SK-N-SH (cell line): ENCODE measurements around the gene GFPT2. TPM values are rescaled to one million over a fixed set of nuclear protein-coding genes. Genes with fewer than 3 reads are reported as not detected.
"Not testable (repeated sequence)": the region's sequence is repeated elsewhere in the genome, so short reads cannot be mapped to it uniquely, and the experiment has no call there.

ENCODE experiments used
- CTCF ChIA-PET: fragments of 300-600, 350-600 bp; formaldehyde crosslinking; extraction: SDS; loops from one replicate; lab custom pipeline; 2021; lab: Yijun Ruan, JAX
- POLR2A ChIA-PET: fragments of 350-600 bp; sonication (Branson Sonifier 250); formaldehyde crosslinking; extraction: SDS; loops from one replicate; lab custom pipeline; 2020; ENCODE audit warnings: antibody characterized with exemption, inconsistent platforms; lab: Yijun Ruan, JAX
- DNase-seq: peaks from one replicate; pipeline ENCODE4 v3.0.0; 2012
- H2AFZ ChIP-seq: fragments of 200-600 bp; sonication (generic); 2 replicates; pipeline ENCODE4 v1.8.1; 2016; ENCODE audit warnings: antibody characterized with exemption, mild to moderate bottlenecking, low read depth
- H3F3A ChIP-seq: fragments of 200-600 bp; sonication (generic); replicated peaks from 2 replicates; pipeline ENCODE3; 2016; ENCODE audit warnings: antibody characterized with exemption, mild to moderate bottlenecking; ENCODE audit not compliant: insufficient read depth
- H3K27ac ChIP-seq, 2 experiments: fragments of 200-500 bp in 1 of 2; fragments of 200-600 bp in 1 of 2; sonication (Bioruptor generic) in 1 of 2; sonication (generic), shearing (Covaris generic) in 1 of 2; 2 replicates each; pipeline versions ENCODE4 v1.5.1 to v1.6.1; 2014 to 2016; ENCODE audit warnings: low read depth in 2 of 2, inconsistent platforms in 1 of 2, low read length in 1 of 2, mild to moderate bottlenecking in 1 of 2, mixed read lengths in 1 of 2
- H3K27me3 ChIP-seq: fragments of 200-600 bp; sonication (generic), shearing (Covaris generic); 2 replicates; pipeline ENCODE4 v1.6.1; 2016; ENCODE audit warnings: mixed run types; ENCODE audit not compliant: insufficient read depth
- H3K36me3 ChIP-seq, 2 experiments: fragments of 200-500 bp in 1 of 2; fragments of 200-600 bp in 1 of 2; sonication (Bioruptor generic) in 1 of 2; sonication (generic) in 1 of 2; replicated peaks in 1 of 2; 2 replicates each; pipeline versions ENCODE3 to v1.5.1; 2014 to 2016; ENCODE audit warnings: low read length in 1 of 2, mild to moderate bottlenecking in 1 of 2; ENCODE audit not compliant: insufficient read depth in 2 of 2, control insufficient read depth in 1 of 2
- H3K4me1 ChIP-seq, 2 experiments: fragments of 200-500 bp in 1 of 2; fragments of 200-600 bp in 1 of 2; sonication (Bioruptor generic) in 1 of 2; sonication (generic), shearing (Covaris generic) in 1 of 2; 2 replicates each; pipeline versions ENCODE4 v1.5.1 to v1.6.1; 2014 to 2016; ENCODE audit warnings: low read depth in 1 of 2, low read length in 1 of 2, mixed run types in 1 of 2; ENCODE audit not compliant: insufficient read depth in 2 of 2, control insufficient read depth in 1 of 2
- H3K4me2 ChIP-seq: fragments of 200-600 bp; sonication (generic), shearing (Covaris generic); 2 replicates; pipeline ENCODE4 v1.6.1; 2017; ENCODE audit warnings: mixed run types
- H3K4me3 ChIP-seq, 2 experiments: fragments of 200-500 bp in 1 of 2; fragments of 200-600 bp in 1 of 2; sonication (Bioruptor generic) in 1 of 2; sonication (generic), shearing (Covaris generic) in 1 of 2; 2 replicates each; pipeline versions ENCODE4 v1.5.1 to v1.8.1; 2014 to 2016; ENCODE audit warnings: low read depth in 2 of 2, inconsistent platforms in 1 of 2, low read length in 1 of 2, mild to moderate bottlenecking in 1 of 2, mixed read lengths in 1 of 2, moderate library complexity in 1 of 2
- H3K79me2 ChIP-seq: fragments of 200-600 bp; sonication (generic); 2 replicates; pipeline ENCODE4 v1.8.1; 2017; ENCODE audit warnings: mild to moderate bottlenecking; ENCODE audit not compliant: insufficient read depth
- H3K9ac ChIP-seq: fragments of 200-600 bp; sonication (generic); 2 replicates; pipeline ENCODE4 v1.6.1; 2017; ENCODE audit warnings: mixed run types
- H3K9me2 ChIP-seq: fragments of 200-600 bp; sonication (generic); 2 replicates; pipeline ENCODE4 v1.6.1; 2017; ENCODE audit warnings: mixed run types
- H3K9me3 ChIP-seq: fragments of 200-600 bp; sonication (generic); 2 replicates; pipeline ENCODE4 v1.6.1; 2017; ENCODE audit warnings: mixed run types, mild to moderate bottlenecking, moderate library complexity
- H4K20me1 ChIP-seq: fragments of 200-600 bp; sonication (generic); 2 replicates; pipeline ENCODE4 v1.6.1; 2017; ENCODE audit warnings: mild to moderate bottlenecking, mixed run types; ENCODE audit not compliant: insufficient read depth
- CHD2 ChIP-seq: fragments of 150-350 bp; IDR thresholded peaks from 2 replicates; pipeline ENCODE4 v1.6.1; 2018; ENCODE audit warnings: low read length; ENCODE audit not compliant: partially characterized antibody
- EP300 ChIP-seq, 2 experiments: IDR thresholded peaks; 2 replicates each; pipeline versions ENCODE4 v1.4.0 to v1.6.1; 2012; ENCODE audit warnings: borderline replicate concordance in 1 of 2, low read depth in 1 of 2, low read length in 1 of 2
- EZH2phosphoT487 ChIP-seq: fragments of 200-600 bp; sonication (generic); IDR thresholded peaks from 2 replicates; pipeline ENCODE4 v1.6.1; 2017; ENCODE audit warnings: low read depth, mixed run types, mild to moderate bottlenecking, antibody characterized with exemption, moderate library complexity, borderline replicate concordance
- FOSL2 ChIP-seq: IDR thresholded peaks from 2 replicates; pipeline ENCODE4 v1.4.0; 2012; ENCODE audit warnings: low read depth, mild to moderate bottlenecking, moderate library complexity, borderline replicate concordance
- FOXJ3 ChIP-seq: sonication (generic); formaldehyde crosslinking; IDR thresholded peaks from 2 replicates; pipeline ENCODE4 v1.5.1; 2020; ENCODE audit warnings: mild to moderate bottlenecking, missing genetic modification reagents
- FOXM1 ChIP-seq: IDR thresholded peaks from 2 replicates; pipeline ENCODE4 v1.4.0; 2012; ENCODE audit warnings: low read depth, mild to moderate bottlenecking
- GABPA ChIP-seq: IDR thresholded peaks from 2 replicates; pipeline ENCODE4 v1.4.0; 2012; ENCODE audit warnings: low read depth, mild to moderate bottlenecking
- GATA2 ChIP-seq: sonication (generic); formaldehyde crosslinking; IDR thresholded peaks from 2 replicates; pipeline ENCODE4 v1.5.0; 2020; ENCODE audit warnings: mild to moderate bottlenecking, missing genetic modification reagents
- JUND ChIP-seq: IDR thresholded peaks from 2 replicates; pipeline ENCODE4 v1.4.0; 2012
- MEF2A ChIP-seq: IDR thresholded peaks from 2 replicates; pipeline ENCODE4 v1.4.0; 2012; ENCODE audit warnings: low read depth, borderline replicate concordance
- MXI1 ChIP-seq: IDR thresholded peaks from 2 replicates; pipeline ENCODE4 v1.6.1; 2012; ENCODE audit warnings: mild to moderate bottlenecking, low read depth, low read length, improper control_type of control experiment
- NRF1 ChIP-seq: IDR thresholded peaks from 2 replicates; pipeline ENCODE4 v1.6.1; 2012; ENCODE audit warnings: low read depth, mild to moderate bottlenecking, low read length
- POLR2AphosphoS5 ChIP-seq: IDR thresholded peaks from 2 replicates; pipeline ENCODE4 v1.6.1; 2012; ENCODE audit warnings: low read depth, low read length
- RAD21 ChIP-seq: IDR thresholded peaks from 2 replicates; pipeline ENCODE4 v1.6.1; 2012; ENCODE audit warnings: mild to moderate bottlenecking, low read length
- SIN3A ChIP-seq: IDR thresholded peaks from 2 replicates; pipeline ENCODE4 v1.6.1; 2012; ENCODE audit warnings: low read depth, mild to moderate bottlenecking, low read length, moderate library complexity, borderline replicate concordance
- SMC3 ChIP-seq: IDR thresholded peaks from 2 replicates; pipeline ENCODE4 v1.6.1; 2012; ENCODE audit warnings: low read depth, low read length, improper control_type of control experiment
- TCF12 ChIP-seq: IDR thresholded peaks from 2 replicates; pipeline ENCODE4 v1.4.0; 2012
- YY1 ChIP-seq: IDR thresholded peaks from 2 replicates; pipeline ENCODE4 v1.4.0; 2012; ENCODE audit warnings: low read depth, mild to moderate bottlenecking
- WGBS: methylation state at CpG from one replicate; pipeline ENCODE4 v1.1.6; 2017; ENCODE audit warnings: low lambda C conversion rate; 5-methylcytosine and 5-hydroxymethylcytosine counted together
- polyA plus RNA-seq, 3 experiments: library from polyadenylated mRNA; depleted of rRNA; stranded (reverse); fragments of >200 nt; gene quantifications; 2 replicates each; pipeline ENCODE4 v1.2.3, GENCODE V29; 2012
- TF ChIP-seq, protein P1 (sequence below): IDR thresholded peaks from 2 replicates; pipeline ENCODE4 v1.4.0; 2012; ENCODE audit warnings: low read depth, borderline replicate concordance

The GFPT2 gene
- polyA plus RNA-seq, 1 of the 3 experiments (the other 2 are of a cell fraction): 8.1 TPM

GRCh38 chr5:180299526-180299925, 53.6 kb downstream of the GFPT2 start:
- POLR2A ChIA-PET: no interaction called here
- Histone ChIP-seq H3K79me2 (no peaks in the 10 kb centered on the region), H3K27ac (no peak overlapping the region), H3F3A (no peaks in the 10 kb centered on the region), H2AFZ (no peak overlapping the region), H3K4me3 (no peak overlapping the region)
- WGBS: 20% methylated on average over 3 of the region's 3 CpGs
- TF ChIP-seq GATA2 (CRISPR knock-in tag) (no peak), SMC3 (no peak), EZH2phosphoT487 (no peak), FOSL2 (no peak), JUND (no peak), YY1 (no peak), MXI1 (no peak), FOXM1 (no peak), MEF2A (no peak), GABPA (no peak), EP300 (IDR thresholded peaks at IDR 0.05; ENCODE audit: borderline replicate concordance in 1 of 2, low read depth in 1 of 2, low read length in 1 of 2) (no peak), CHD2 (no peak), TCF12 (no peak), SIN3A (no peak), NRF1 (no peak), RAD21 (no peak), POLR2AphosphoS5 (no peak), FOXJ3 (CRISPR knock-in tag) (no peak)
- TF ChIP-seq, protein P1, sequence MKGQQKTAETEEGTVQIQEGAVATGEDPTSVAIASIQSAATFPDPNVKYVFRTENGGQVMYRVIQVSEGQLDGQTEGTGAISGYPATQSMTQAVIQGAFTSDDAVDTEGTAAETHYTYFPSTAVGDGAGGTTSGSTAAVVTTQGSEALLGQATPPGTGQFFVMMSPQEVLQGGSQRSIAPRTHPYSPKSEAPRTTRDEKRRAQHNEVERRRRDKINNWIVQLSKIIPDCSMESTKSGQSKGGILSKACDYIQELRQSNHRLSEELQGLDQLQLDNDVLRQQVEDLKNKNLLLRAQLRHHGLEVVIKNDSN: no peak
- TF ChIP-seq, all 33 proteins: peak for 0
- Histone ChIP-seq H3K27me3 (no peaks in the 10 kb centered on the region), H4K20me1 (no peaks in the 10 kb centered on the region), H3K36me3 (no peaks in the 10 kb centered on the region), H3K4me1 (peaks cover 0 to 7% of the 10 kb centered on the region in 2 experiments; a peak in 1 of 4 replicates), H3K9me2 (no peaks in the 10 kb centered on the region), H3K9me3 (no peaks in the 10 kb centered on the region), H3K4me2 (no peak overlapping the region), H3K9ac (no peak overlapping the region)
- CTCF ChIA-PET: interaction anchor here (2.6 to 2.7 kb wide), 2 partner anchors 16 to 29 kb away, joined by 7 to 12 read pairs; no protein-coding TSS in a partner anchor
- no peak for DNase-seq

GRCh38 chr5:180299014-180299413, 54.1 kb downstream of the GFPT2 start:
- H3K27me3 ChIP-seq, H3K4me3 ChIP-seq, POLR2A ChIA-PET, H3K4me2 ChIP-seq, H3K36me3 ChIP-seq, H3K9me3 ChIP-seq, H3F3A ChIP-seq, DNase-seq, H3K9me2 ChIP-seq, H2AFZ ChIP-seq, H3K79me2 ChIP-seq, H3K27ac ChIP-seq, H4K20me1 ChIP-seq, H3K4me1 ChIP-seq, H3K9ac ChIP-seq: not testable (repeated sequence)
- 75% methylated on average over 12 of the region's 14 CpGs for WGBS
- CTCF ChIA-PET: interaction anchor here (2.6 kb wide), 1 partner anchor 30 kb away, joined by 7 read pairs; no protein-coding TSS in a partner anchor
